Progenitor cell of endocrine pancreas (in vitro differentiated cells): ENCODE measurements around the gene PLEKHH2. TPM values are rescaled to one million over a fixed set of nuclear protein-coding genes. Genes with fewer than 3 reads are reported as not detected.
A peak's percentile ranks its signal among the peaks of the same experiment; 100 is the strongest.

ENCODE experiments used
- DNase-seq: peaks from one replicate; pipeline ENCODE4 v3.0.0; 2021; ENCODE audit warnings: low spot score; ENCODE audit not compliant: unreplicated experiment
- H3K27ac Mint-ChIP-seq: 2 replicates; pipeline ENCODE4 v1.8.0; 2021; ENCODE audit warnings: mild to moderate bottlenecking, moderate library complexity, mixed read lengths
- H3K27me3 Mint-ChIP-seq: 2 replicates; pipeline ENCODE4 v1.8.0; 2021; ENCODE audit warnings: mixed read lengths
- H3K36me3 Mint-ChIP-seq: 2 replicates; pipeline ENCODE4 v1.8.0; 2022; ENCODE audit warnings: mixed read lengths; ENCODE audit not compliant: insufficient read depth
- H3K4me1 Mint-ChIP-seq: 2 replicates; pipeline ENCODE4 v1.8.0; 2021; ENCODE audit warnings: low read depth, mixed read lengths
- H3K4me3 Mint-ChIP-seq: 2 replicates; pipeline ENCODE4 v1.8.0; 2021; ENCODE audit warnings: low read depth, mild to moderate bottlenecking, moderate library complexity, mixed read lengths
- H3K9me3 Mint-ChIP-seq: 2 replicates; pipeline ENCODE4 v1.8.0; 2021; ENCODE audit warnings: low read depth, mixed read lengths
- CTCF ChIP-seq: fragments of 200-600 bp; sonication (generic); IDR thresholded peaks from one replicate; pipeline ENCODE4 v1.5.0; 2021; ENCODE audit warnings: antibody characterized with exemption, mild to moderate bottlenecking; ENCODE audit not compliant: unreplicated experiment
- total RNA-seq: library from RNA; stranded (reverse); gene quantifications from 2 replicates; pipeline ENCODE4 v1.2.1, GENCODE V29; 2021

The PLEKHH2 gene
- total RNA-seq, 1 donor from 2014 or later: 9.0 TPM

GRCh38 chr2:43763091-43763490, 126.0 kb downstream of the PLEKHH2 start:
- DNase-seq: no peak
- no peaks in the 10 kb centered on the region for H3K9me3 Mint-ChIP-seq
- TF ChIP-seq CTCF: no peak
- no peak overlapping the region for H3K4me3 Mint-ChIP-seq
- H3K27me3 Mint-ChIP-seq: no peaks in the 10 kb centered on the region
- H3K36me3 Mint-ChIP-seq: no peaks in the 10 kb centered on the region
- H3K4me1 Mint-ChIP-seq: peaks cover 12% of the 10 kb centered on the region
- H3K27ac Mint-ChIP-seq: no peak overlapping the region

- H3K4me3 Mint-ChIP-seq: no peak overlapping the region
- H3K27me3 Mint-ChIP-seq: no peaks in the 10 kb centered on the region
- H3K9me3 Mint-ChIP-seq: no peaks in the 10 kb centered on the region
- H3K36me3 Mint-ChIP-seq: no peaks in the 10 kb centered on the region
- H3K4me1 Mint-ChIP-seq: peaks cover 7% of the 10 kb centered on the region
- no peak overlapping the region for H3K27ac Mint-ChIP-seq
- TF ChIP-seq CTCF: no peak
- no peak for DNase-seq
These were observed 127.1 kb downstream of the PLEKHH2 start for GRCh38 chr2:43764086-43764705.

GRCh38 chr2:43766006-43766405, 128.9 kb downstream of the PLEKHH2 start:
- peak overlapping the region; percentile 56 for H3K27ac Mint-ChIP-seq
- H3K4me3 Mint-ChIP-seq: no peak overlapping the region
- no peak for TF ChIP-seq CTCF
- H3K9me3 Mint-ChIP-seq: no peaks in the 10 kb centered on the region
- H3K36me3 Mint-ChIP-seq: no peaks in the 10 kb centered on the region
- H3K27me3 Mint-ChIP-seq: no peaks in the 10 kb centered on the region
- peaks cover 2% of the 10 kb centered on the region for H3K4me1 Mint-ChIP-seq
- DNase-seq: no peak

GRCh38 chr2:43773876-43774613, 137.0 kb downstream of the PLEKHH2 start, which contains the start of gene DYNC2LI1:
TSS of gene DYNC2LI1 (plus strand) at chr2:43774039. CDS start at chr2:43774139, 100 bp downstream.
- TF ChIP-seq CTCF: no peak
- no peaks in the 10 kb centered on the region for H3K9me3 Mint-ChIP-seq
- H3K36me3 Mint-ChIP-seq: no peaks in the 10 kb centered on the region
- DNase-seq: peak; percentile 80
- peak within 1 kb of the TSS; percentile 99 for H3K27ac Mint-ChIP-seq
- H3K4me3 Mint-ChIP-seq: peak within 1 kb of the TSS; percentile 94
- peaks cover 6% of the 10 kb centered on the region for H3K4me1 Mint-ChIP-seq
- no peaks in the 10 kb centered on the region for H3K27me3 Mint-ChIP-seq

GRCh38 chr2:43774617-43775016, 137.6 kb downstream of the PLEKHH2 start:
- Mint-ChIP-seq H3K9me3 (no peaks in the 10 kb centered on the region), H3K36me3 (peaks cover 4% of the 10 kb centered on the region), H3K27ac (peak overlapping the region; percentile 99), H3K4me3 (peak overlapping the region; percentile 94), H3K27me3 (no peaks in the 10 kb centered on the region), H3K4me1 (peaks cover 6% of the 10 kb centered on the region)
- no peak for TF ChIP-seq CTCF
- no peak for DNase-seq
